PC-9 (cell line): ENCODE measurements around the gene TOM1L2.

Source experiments
- CTCF ChIP-seq: fragments of 200-600 bp; sonication (generic); conservative IDR thresholded peaks from 2 replicates; pipeline ENCODE4 v1.6.1; 2017; ENCODE audit warnings: mixed run types, antibody characterized with exemption, mild to moderate bottlenecking, moderate library complexity
- EZH2 ChIP-seq: fragments of 200-600 bp; sonication (generic); IDR thresholded peaks from 2 replicates; pipeline ENCODE4 v1.8.0; 2017; ENCODE audit warnings: antibody characterized with exemption, low read depth

GRCh38 chr17:17832032-17832363 lies 140.2 kb downstream of the TOM1L2 start:
- no peak for TF ChIP-seq CTCF
- no peak for TF ChIP-seq EZH2
